Tibial artery (tissue), 4 donors: Measurements from ENCODE around the gene BTNL8.
A peak's percentile ranks its signal among the peaks of the same experiment; 100 is the strongest.

Experiments used
- DNase-seq, 2 donors: peaks; one replicate each; pipeline ENCODE4 v3.0.0-alpha.2; 2019
- H3K27ac ChIP-seq, 2 donors: fragments of 200-600 bp; sonication (generic) in 1 of 2; 1 replicate in 1 of 2; 2 replicates in 1 of 2; pipeline ENCODE4 v1.5.1; 2018 to 2019; ENCODE audit warnings: mild to moderate bottlenecking in 1 of 2
- H3K27me3 ChIP-seq, 2 donors: fragments of 200-600 bp; sonication (generic) in 1 of 2; one replicate each; pipeline versions ENCODE4 v1.5.1 to v1.6.0; 2016 to 2019
- H3K36me3 ChIP-seq, 3 donors: fragments of 200-600 bp; sonication (generic) in 2 of 3; one replicate each; pipeline ENCODE4 v1.5.1; 2016 to 2019; ENCODE audit warnings: mild to moderate bottlenecking in 2 of 3
- H3K4me1 ChIP-seq, 4 donors: fragments of 200-600 bp; sonication (generic) in 2 of 4; 1 replicate in 3 of 4; 2 replicates in 1 of 4; pipeline ENCODE4 v1.5.1; 2016 to 2019
- H3K4me3 ChIP-seq, 2 donors: fragments of 200-600 bp; sonication (generic) in 1 of 2; 1 replicate in 1 of 2; 2 replicates in 1 of 2; pipeline ENCODE4 v1.5.1; 2018 to 2019; ENCODE audit warnings: mild to moderate bottlenecking in 2 of 2
- H3K9me3 ChIP-seq, 3 donors: fragments of 200-600 bp; sonication (generic) in 1 of 3; one replicate each; pipeline ENCODE4 v1.5.1; 2016 to 2019
- intact Hi-C: fragments of 100-400 bp; cut with DNase I; formaldehyde crosslinking; loops from one replicate; pipeline ENCODE4 v1.15.0; 2023; ENCODE audit warnings: low total_unique reads
- TF ChIP-seq, protein P1 (sequence below), 2 experiments: fragments of 200-600 bp in 1 of 2; fragments of 450-650 bp in 1 of 2; IDR thresholded peaks; one replicate each; pipeline ENCODE4 v1.5.1; 2017 to 2019; ENCODE audit warnings: antibody characterized with exemption in 2 of 2, mild to moderate bottlenecking in 1 of 2, moderate library complexity in 1 of 2

BTNL8 gene

DNA sequence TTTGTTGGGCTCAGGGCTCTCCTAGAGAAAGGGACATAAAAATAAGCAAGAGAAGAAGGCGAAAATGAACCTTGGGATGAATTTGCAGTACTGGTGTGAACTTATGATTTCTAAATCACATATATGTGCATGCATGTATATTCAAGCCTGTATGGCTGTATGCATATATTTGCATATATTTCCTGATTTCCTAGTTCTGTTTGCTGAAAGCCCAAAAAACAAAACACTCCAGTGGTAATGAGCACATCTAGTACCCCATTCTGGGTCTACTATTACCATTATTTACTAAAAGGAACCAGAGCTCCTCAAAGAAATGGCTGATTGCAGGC, 45.1 kb upstream of the BTNL8 start:
- TF ChIP-seq, protein P1, sequence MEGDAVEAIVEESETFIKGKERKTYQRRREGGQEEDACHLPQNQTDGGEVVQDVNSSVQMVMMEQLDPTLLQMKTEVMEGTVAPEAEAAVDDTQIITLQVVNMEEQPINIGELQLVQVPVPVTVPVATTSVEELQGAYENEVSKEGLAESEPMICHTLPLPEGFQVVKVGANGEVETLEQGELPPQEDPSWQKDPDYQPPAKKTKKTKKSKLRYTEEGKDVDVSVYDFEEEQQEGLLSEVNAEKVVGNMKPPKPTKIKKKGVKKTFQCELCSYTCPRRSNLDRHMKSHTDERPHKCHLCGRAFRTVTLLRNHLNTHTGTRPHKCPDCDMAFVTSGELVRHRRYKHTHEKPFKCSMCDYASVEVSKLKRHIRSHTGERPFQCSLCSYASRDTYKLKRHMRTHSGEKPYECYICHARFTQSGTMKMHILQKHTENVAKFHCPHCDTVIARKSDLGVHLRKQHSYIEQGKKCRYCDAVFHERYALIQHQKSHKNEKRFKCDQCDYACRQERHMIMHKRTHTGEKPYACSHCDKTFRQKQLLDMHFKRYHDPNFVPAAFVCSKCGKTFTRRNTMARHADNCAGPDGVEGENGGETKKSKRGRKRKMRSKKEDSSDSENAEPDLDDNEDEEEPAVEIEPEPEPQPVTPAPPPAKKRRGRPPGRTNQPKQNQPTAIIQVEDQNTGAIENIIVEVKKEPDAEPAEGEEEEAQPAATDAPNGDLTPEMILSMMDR (IDR thresholded peaks at IDR 0.05), result no peak
- Histone ChIP-seq H3K4me1 (no peaks in the 10 kb centered on the region), H3K36me3 (peaks cover 60 to 67% (median 63%) of the 10 kb centered on the region in 3 donors), H3K27ac (no peak overlapping the region), H3K4me3 (no peak overlapping the region), H3K9me3 (peaks cover 0 to 34% (median 21%) of the 10 kb centered on the region in 3 donors), H3K27me3 (no peaks in the 10 kb centered on the region)
- intact Hi-C loops, result no loop called here
- no peak for DNase-seq

DNA sequence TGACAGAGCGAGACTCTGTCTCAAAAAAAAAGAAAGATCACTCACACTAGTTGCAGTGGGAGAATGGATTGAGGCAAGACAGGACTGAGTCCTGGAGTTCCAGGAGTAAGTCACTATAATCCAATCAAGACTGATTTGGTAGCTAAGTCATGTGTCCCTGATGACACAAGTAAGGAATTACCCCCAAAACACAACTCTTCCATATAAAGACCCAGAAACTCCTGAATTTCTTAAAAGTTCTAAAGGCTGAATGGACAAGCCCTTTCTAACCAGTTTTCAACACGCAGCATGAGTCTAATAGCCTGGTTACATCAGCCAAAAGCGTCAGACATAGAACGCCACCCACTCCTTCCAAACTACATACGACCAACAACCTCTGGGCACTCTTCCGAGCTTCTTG, 40.4 kb upstream of the BTNL8 start:
- H3K4me3 ChIP-seq, result no peak overlapping the region
- no peak for DNase-seq
- H3K27me3 ChIP-seq, result no peaks in the 10 kb centered on the region
- H3K27ac ChIP-seq, result no peak overlapping the region
- peaks cover 16 to 33% (median 30%) of the 10 kb centered on the region in 3 donors for H3K36me3 ChIP-seq
- peaks cover 0 to 10% (median 0%) of the 10 kb centered on the region in 3 donors for H3K9me3 ChIP-seq
- H3K4me1 ChIP-seq, result peaks cover 0 to 11% (median 8%) of the 10 kb centered on the region in 4 donors
- intact Hi-C loops, result no loop called here
- TF ChIP-seq, protein P1 (IDR thresholded peaks at IDR 0.05), result no peak

DNA sequence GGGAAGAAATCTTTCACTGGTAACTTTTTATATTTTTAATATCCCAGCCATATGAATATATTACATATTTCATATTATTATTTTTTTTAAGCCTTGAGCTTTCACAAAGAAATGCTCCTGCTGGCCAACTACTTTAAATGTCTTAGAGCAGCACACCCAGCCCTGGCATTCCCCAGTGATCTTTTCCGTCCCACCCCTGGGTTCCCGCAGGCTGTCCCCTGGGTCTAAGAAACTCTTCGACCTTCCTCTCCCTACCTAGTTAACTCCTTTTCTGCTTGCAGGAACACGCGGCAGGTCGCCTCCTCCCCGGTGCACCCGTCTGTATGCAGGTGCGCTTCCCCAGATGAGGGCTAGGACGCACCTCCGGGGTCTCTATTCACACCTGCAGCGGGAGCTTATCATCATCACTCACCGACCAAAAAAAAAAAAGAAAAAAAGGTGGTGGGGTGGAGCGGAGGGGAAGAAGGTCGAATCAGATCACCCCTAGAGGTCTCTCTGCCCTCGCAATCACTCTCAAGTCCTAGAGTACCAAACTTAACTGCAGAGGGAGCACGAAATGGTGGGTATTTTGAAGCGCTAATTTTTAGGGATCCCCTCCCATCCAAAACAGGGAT, 38.6 kb upstream of the BTNL8 start:
- no peaks in the 10 kb centered on the region for H3K27me3 ChIP-seq
- H3K4me3 ChIP-seq, result peak overlapping the region; percentile 68 to 78
- peaks cover 5 to 20% (median 19%) of the 10 kb centered on the region in 3 donors for H3K36me3 ChIP-seq
- intact Hi-C loops, result loop anchor here (10.0 kb wide), 1 partner anchor 404 kb away; the partner anchor contains the start of gene TRIM52
- H3K9me3 ChIP-seq, result peaks cover 0 to 5% (median 0%) of the 10 kb centered on the region in 3 donors
- H3K4me1 ChIP-seq, result peaks cover 0 to 11% (median 8%) of the 10 kb centered on the region in 4 donors
- DNase-seq, result no peak
- TF ChIP-seq, protein P1 (IDR thresholded peaks at IDR 0.05), result no peak
- peak overlapping the region; percentile 71 to 82 for H3K27ac ChIP-seq

DNA sequence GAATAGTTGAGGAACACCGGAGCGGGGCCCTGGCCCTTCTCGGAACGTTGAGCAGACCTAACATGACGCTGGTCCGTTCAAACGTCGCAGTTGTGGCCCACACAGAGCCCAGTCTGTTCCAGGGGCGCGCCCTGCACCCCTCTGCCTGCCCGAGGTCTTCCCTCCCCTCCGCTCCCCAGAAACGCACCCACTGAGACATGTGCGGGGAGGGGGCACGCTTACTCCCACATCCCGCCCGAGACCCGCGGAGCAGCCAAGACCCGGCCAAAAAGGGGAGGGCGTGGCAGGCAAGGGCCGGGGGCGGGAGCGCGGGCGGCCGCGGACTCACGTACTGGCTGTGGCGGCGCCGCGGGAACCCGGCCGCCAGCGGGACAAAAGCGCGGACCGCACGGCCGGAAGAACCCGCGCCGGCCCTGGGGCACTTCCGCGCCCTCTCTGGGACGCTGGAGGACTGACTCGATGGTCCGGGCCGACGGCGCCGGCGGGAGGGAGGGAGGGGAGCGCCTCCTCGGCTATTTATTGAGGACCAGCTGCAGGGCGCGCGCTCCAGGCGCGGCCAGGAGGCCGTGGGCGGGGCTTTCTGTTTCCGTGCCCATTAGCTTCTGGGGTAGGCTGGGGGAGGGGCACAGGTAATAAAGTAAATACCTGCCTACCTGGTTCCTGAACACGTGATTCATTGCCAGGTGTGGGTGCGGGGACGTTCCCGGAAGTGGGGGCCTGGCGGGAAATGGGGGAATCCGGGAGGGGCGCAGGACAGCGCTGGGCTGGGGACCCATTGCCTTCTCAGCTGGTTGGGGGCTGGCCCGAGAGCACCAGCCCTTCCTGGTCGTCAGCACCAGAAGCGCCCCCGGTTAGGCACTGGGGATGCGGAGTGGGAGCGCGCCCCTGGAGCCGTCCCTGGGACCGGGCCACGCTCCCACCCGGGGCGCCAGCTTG, 37.8 kb upstream of the BTNL8 start, which contains the start of gene ZFP62:
Gene ZFP62 (minus strand): TSS at position 390 of the 936 bp plus-strand sequence. CDS start 57 bp downstream, at position 333.
- Histone ChIP-seq H3K4me3 (peak within 1 kb of the TSS; percentile 68 to 78), H3K27me3 (no peaks in the 10 kb centered on the region), H3K4me1 (peaks cover 0 to 11% (median 8%) of the 10 kb centered on the region in 4 donors), H3K36me3 (peaks cover 0 to 12% (median 12%) of the 10 kb centered on the region in 3 donors), H3K27ac (peak within 1 kb of the TSS; percentile 71 to 82), H3K9me3 (no peaks in the 10 kb centered on the region)
- TF ChIP-seq, protein P1 (IDR thresholded peaks at IDR 0.05), result peak in 1 of 2 experiments; percentile 12
- DNase-seq, result peak; percentile 86 to 93
- intact Hi-C loops, result loop anchor here (10.0 kb wide), 1 partner anchor 404 kb away; the partner anchor contains the start of gene TRIM52

DNA sequence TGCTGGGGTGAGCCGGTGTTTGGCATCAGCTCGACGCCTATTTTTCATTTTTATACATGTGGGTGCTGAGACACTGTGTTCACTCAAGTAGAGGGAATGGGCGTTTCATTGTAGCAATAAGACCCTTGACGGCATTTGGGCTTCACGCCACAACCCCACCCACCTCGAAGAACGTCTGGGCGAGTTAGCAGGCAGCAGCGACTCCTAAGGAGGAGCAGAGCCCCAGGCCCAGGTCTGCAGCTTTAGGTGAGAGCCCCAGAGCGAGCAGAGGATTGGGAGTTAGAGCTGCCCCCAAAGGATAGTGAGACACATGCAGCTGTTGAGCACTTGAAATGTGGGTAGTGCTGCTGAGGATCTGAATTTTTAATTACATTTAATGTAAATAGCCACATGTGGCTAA, 36.3 kb upstream of the BTNL8 start:
- H3K4me3 ChIP-seq, result no peak overlapping the region
- DNase-seq, result no peak
- no peak overlapping the region for H3K27ac ChIP-seq
- intact Hi-C loops, result loop anchor here (10.0 kb wide), 1 partner anchor 402 kb away; the partner anchor contains the start of gene TRIM52
- H3K9me3 ChIP-seq, result no peaks in the 10 kb centered on the region
- H3K4me1 ChIP-seq, result peaks cover 0 to 11% (median 8%) of the 10 kb centered on the region in 4 donors
- TF ChIP-seq, protein P1 (IDR thresholded peaks at IDR 0.05), result no peak
- no peaks in the 10 kb centered on the region for H3K27me3 ChIP-seq
- H3K36me3 ChIP-seq, result peaks cover 0 to 6% (median 6%) of the 10 kb centered on the region in 3 donors
